8988T (cell line): Measurements from ENCODE around the gene CORO7.

Experiments used
- DNase-seq: peaks from one replicate; pipeline ENCODE4 v3.0.0; 2011

CORO7 gene

GRCh38 chr16:4416200-4417032 lies at the start of gene CORO7:
TSS of gene CORO7 (minus strand) at chr16:4416596. CDS start at chr16:4416518, 78 bp downstream.
- DNase-seq = peak; percentile 75

GRCh38 chr16:4463522-4464163 lies 47.2 kb upstream of the CORO7 start:
- no peak for DNase-seq

- DNase-seq = no peak
These were observed 45.1 kb upstream of the CORO7 start for GRCh38 chr16:4461250-4462085.

GRCh38 chr16:4460936-4461249 lies 44.5 kb upstream of the CORO7 start:
- DNase-seq = no peak

GRCh38 chr16:4455951-4456350 lies 39.6 kb upstream of the CORO7 start:
- DNase-seq = no peak

GRCh38 chr16:4455081-4455480 lies 38.7 kb upstream of the CORO7 start:
- no peak for DNase-seq

- no peak for DNase-seq
These were observed 38.2 kb upstream of the CORO7 start for GRCh38 chr16:4454623-4455022.

- DNase-seq = no peak
These were observed 36.3 kb upstream of the CORO7 start for GRCh38 chr16:4452674-4453073.

- no peak for DNase-seq
These were observed 34.6 kb upstream of the CORO7 start for GRCh38 chr16:4450931-4451519.

GRCh38 chr16:4450430-4450829 lies 34.0 kb upstream of the CORO7 start:
- DNase-seq = no peak

GRCh38 chr16:4443986-4444385 lies 27.6 kb upstream of the CORO7 start:
- no peak for DNase-seq

- DNase-seq = no peak
These were observed 26.9 kb upstream of the CORO7 start for GRCh38 chr16:4443271-4443670.

GRCh38 chr16:4442371-4442770 lies 26.0 kb upstream of the CORO7 start:
- DNase-seq = no peak

GRCh38 chr16:4437366-4437765 lies 21.0 kb upstream of the CORO7 start:
- no peak for DNase-seq

GRCh38 chr16:4435337-4436067 lies 19.1 kb upstream of the CORO7 start:
- no peak for DNase-seq

- no peak for DNase-seq
These were observed 17.8 kb upstream of the CORO7 start for GRCh38 chr16:4433914-4434787.

GRCh38 chr16:4433228-4433627 lies 16.8 kb upstream of the CORO7 start:
- no peak for DNase-seq

- DNase-seq = no peak
These were observed 14.6 kb upstream of the CORO7 start for GRCh38 chr16:4431023-4431422.

- no peak for DNase-seq
These were observed 12.1 kb upstream of the CORO7 start for GRCh38 chr16:4428500-4428899.

- no peak for DNase-seq
These were observed 10.5 kb upstream of the CORO7 start for GRCh38 chr16:4426722-4427372.
